ENCODE measurements around the gene SLC40A1. TPM values are rescaled to one million over a fixed set of nuclear protein-coding genes. Genes with fewer than 3 reads are reported as not detected.

Gene SLC40A1, protein sequence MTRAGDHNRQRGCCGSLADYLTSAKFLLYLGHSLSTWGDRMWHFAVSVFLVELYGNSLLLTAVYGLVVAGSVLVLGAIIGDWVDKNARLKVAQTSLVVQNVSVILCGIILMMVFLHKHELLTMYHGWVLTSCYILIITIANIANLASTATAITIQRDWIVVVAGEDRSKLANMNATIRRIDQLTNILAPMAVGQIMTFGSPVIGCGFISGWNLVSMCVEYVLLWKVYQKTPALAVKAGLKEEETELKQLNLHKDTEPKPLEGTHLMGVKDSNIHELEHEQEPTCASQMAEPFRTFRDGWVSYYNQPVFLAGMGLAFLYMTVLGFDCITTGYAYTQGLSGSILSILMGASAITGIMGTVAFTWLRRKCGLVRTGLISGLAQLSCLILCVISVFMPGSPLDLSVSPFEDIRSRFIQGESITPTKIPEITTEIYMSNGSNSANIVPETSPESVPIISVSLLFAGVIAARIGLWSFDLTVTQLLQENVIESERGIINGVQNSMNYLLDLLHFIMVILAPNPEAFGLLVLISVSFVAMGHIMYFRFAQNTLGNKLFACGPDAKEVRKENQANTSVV
- total RNA-seq (2021; fragmentation: NEBNext Ultra II Directional; extraction: Animal tissue kit (Norgen Biotek cat#: 25700)): not detected
- long read RNA-seq: 0 reads

DNA sequence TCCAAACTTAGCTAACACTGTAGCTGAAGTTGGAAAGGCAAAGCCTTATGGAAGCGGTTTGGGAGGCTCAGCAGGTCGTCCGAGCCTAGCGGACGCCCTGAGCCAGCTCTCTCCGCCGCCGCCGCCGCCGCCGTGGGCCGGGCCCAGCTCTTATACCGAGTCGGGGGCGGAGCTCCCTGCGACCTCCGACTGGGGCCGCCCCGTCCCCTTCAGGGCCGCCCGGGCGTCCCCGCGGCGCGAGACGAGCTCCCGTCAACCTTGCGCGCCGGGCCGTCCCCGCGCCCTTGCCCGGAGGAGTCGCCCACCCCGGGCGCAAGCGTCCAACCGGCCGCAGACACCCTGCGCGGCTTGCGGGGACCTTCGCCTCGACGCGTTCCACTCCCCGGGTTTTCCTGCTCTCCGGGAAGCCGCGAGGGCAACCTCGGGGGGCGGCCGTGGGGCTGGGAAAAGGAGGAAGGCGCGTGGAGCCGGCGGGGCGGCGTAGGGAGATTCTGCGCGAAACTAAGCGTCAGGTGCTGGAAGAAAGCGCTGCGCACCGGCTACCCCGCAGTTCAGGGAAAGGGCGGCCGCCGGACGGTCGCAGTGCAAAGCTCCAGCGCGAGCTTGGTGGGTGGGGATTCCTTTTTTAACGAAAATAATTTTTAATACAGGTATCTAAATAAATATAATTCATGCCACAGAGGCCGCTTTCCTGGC lies at the start of gene SLC40A1:
TSS of gene SLC40A1 (minus strand) at position 129 of the 696 bp plus-strand sequence. CDS start 326 bp downstream, outside the sequence.
- Mint-ChIP-seq H3K4me3 (peak within 1 kb of the TSS; percentile 47), H3K27me3 (ENCODE audit: insufficient read depth) (peaks cover 41% of the 10 kb centered on the region), H3K27ac (no peak within 1 kb of the TSS), H3K36me3 (ENCODE audit: low read depth) (peaks cover 5% of the 10 kb centered on the region; the same call in 1 of the 2 replicates), H3K9me3 (no peaks in the 10 kb centered on the region), H3K4me1 (ENCODE audit: low read depth) (no peaks in the 10 kb centered on the region)
- DNase-seq: no peak
- TF ChIP-seq, protein P1, sequence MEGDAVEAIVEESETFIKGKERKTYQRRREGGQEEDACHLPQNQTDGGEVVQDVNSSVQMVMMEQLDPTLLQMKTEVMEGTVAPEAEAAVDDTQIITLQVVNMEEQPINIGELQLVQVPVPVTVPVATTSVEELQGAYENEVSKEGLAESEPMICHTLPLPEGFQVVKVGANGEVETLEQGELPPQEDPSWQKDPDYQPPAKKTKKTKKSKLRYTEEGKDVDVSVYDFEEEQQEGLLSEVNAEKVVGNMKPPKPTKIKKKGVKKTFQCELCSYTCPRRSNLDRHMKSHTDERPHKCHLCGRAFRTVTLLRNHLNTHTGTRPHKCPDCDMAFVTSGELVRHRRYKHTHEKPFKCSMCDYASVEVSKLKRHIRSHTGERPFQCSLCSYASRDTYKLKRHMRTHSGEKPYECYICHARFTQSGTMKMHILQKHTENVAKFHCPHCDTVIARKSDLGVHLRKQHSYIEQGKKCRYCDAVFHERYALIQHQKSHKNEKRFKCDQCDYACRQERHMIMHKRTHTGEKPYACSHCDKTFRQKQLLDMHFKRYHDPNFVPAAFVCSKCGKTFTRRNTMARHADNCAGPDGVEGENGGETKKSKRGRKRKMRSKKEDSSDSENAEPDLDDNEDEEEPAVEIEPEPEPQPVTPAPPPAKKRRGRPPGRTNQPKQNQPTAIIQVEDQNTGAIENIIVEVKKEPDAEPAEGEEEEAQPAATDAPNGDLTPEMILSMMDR (IDR thresholded peaks at IDR 0.05): no peak

DNA sequence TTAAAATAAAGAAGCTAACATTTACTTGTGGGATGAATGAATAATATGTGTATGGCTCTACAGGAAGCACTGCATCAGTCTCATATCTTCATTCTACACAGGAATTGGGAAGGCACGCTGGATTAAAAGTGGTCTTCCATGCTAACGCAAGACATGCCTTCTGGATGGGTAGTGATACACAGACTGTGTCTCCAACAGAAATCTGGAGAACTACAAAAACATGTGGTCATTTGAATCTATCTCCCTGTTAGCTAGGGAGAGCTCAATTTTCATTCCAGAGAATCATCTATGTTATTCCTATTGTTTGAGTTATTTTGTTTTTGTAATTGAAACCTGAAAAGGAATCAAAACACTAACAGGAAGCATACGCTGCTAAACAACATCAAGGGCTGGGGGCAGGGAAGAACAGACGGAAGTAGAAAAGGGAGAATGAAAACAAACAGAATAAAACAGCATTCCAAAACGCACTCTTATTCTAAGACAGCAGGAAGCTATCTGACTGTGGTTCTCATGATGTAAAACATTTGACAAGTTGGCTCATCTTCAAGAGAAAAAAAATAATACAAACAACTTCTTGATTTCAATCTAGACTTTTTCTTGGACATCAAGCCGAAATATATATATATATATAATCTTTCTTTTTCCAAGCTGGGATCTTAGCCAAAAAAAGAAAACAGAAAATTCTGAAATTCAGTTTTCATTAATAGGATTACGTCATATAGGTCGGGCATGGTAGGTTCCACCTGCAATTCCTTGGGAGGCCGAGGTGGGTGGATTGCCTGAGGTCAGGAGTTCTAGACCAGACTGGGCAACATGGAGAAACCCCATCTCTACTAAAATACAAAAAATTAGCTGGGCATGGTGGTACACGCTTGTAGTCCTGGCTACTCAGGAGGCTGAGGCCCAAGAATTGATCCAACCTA lies 49.2 kb upstream of the SLC40A1 start:
- Mint-ChIP-seq H3K4me3 (peak overlapping the region; percentile 15), H3K4me1 (ENCODE audit: low read depth) (peaks cover 46% of the 10 kb centered on the region), H3K27ac (peak overlapping the region; percentile 56), H3K9me3 (no peaks in the 10 kb centered on the region), H3K27me3 (ENCODE audit: insufficient read depth) (peaks cover 8% of the 10 kb centered on the region), H3K36me3 (ENCODE audit: low read depth) (no peaks in the 10 kb centered on the region)
- DNase-seq: no peak
- TF ChIP-seq, protein P1 (IDR thresholded peaks at IDR 0.05): no peak

DNA sequence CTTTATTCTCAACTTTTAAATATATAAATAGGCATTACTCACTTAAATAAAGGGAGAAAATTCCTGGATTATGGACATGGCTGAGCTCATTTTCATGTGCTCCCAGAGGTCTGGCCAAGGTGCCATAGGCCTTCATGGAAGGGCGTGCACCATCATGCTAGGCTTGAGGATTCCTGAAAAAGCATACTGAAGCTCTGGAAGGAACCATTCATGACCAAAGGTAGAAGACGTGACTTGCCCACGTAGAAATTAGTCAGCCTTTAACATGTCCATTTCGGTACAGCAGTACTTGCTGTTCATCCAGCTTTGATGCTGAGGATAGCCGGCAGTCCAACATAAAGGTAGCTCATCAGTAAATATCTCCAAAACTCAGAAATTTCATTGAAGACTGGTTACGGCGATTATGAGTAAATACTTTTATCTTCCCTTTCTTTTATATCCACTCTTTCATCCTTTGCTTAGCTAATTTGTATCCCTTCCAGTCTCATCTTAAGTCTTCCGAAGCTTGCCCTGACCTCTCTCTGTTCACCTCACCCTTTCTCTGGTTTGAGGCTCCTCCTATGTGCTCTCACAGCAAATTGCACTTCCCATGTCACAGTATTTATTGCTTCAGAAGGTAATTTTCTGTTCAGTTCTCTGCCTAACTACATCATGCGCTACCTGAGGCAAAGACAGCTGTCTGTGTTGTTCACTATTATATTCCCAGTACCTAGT lies 48.4 kb upstream of the SLC40A1 start:
- TF ChIP-seq, protein P1 (IDR thresholded peaks at IDR 0.05): no peak
- Mint-ChIP-seq H3K9me3 (no peaks in the 10 kb centered on the region), H3K27me3 (ENCODE audit: insufficient read depth) (peaks cover 9% of the 10 kb centered on the region), H3K36me3 (ENCODE audit: low read depth) (no peaks in the 10 kb centered on the region), H3K4me3 (no peak overlapping the region), H3K4me1 (ENCODE audit: low read depth) (peaks cover 38% of the 10 kb centered on the region), H3K27ac (no peak overlapping the region)
- DNase-seq: no peak

DNA sequence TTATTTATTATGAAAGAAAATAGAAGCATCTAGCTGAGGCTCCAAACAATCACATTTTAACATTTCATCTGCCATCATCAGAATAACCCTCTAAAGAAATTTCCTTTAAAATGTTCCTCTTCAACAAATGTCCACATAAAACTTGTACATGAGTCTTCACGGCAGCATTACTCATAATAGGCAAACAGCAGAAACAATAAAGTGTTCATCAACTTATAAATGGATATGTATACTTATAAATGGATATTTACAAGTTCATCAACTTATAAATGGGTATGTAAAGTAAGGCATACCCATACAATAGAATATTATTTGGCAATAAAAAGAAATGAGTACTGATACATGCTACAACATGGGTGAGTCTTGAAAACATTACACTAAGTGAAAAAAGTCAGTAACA lies 47.2 kb upstream of the SLC40A1 start:
- Mint-ChIP-seq H3K27ac (no peak overlapping the region), H3K4me1 (ENCODE audit: low read depth) (peaks cover 31% of the 10 kb centered on the region), H3K4me3 (no peak overlapping the region), H3K9me3 (no peaks in the 10 kb centered on the region), H3K27me3 (ENCODE audit: insufficient read depth) (peaks cover 9% of the 10 kb centered on the region), H3K36me3 (ENCODE audit: low read depth) (no peaks in the 10 kb centered on the region)
- TF ChIP-seq, protein P1 (IDR thresholded peaks at IDR 0.05): no peak
- no peak for DNase-seq

Measured in HFFc6 (cell line).